SK-N-SH (cell line): ENCODE data around the gene INO80.

Source experiments
- POLR2AphosphoS5 ChIP-seq: IDR thresholded peaks from 2 replicates; pipeline ENCODE4 v1.6.1; 2012; ENCODE audit warnings: low read depth, low read length
- RAD21 ChIP-seq: IDR thresholded peaks from 2 replicates; pipeline ENCODE4 v1.6.1; 2012; ENCODE audit warnings: mild to moderate bottlenecking, low read length
- RFX5 ChIP-seq: IDR thresholded peaks from 2 replicates; pipeline ENCODE4 v1.6.1; 2012; ENCODE audit warnings: mild to moderate bottlenecking, improper control_type of control experiment, low read length

- TF ChIP-seq POLR2AphosphoS5, result peak; percentile 14; the same call in 1 of the 2 replicates
- no peak for TF ChIP-seq RAD21
- TF ChIP-seq RFX5, result no peak
These were observed 158.5 kb downstream of the INO80 start for GRCh38 chr15:40957581-40958051.
